ENCODE results near the gene GNAO1.

DNA sequence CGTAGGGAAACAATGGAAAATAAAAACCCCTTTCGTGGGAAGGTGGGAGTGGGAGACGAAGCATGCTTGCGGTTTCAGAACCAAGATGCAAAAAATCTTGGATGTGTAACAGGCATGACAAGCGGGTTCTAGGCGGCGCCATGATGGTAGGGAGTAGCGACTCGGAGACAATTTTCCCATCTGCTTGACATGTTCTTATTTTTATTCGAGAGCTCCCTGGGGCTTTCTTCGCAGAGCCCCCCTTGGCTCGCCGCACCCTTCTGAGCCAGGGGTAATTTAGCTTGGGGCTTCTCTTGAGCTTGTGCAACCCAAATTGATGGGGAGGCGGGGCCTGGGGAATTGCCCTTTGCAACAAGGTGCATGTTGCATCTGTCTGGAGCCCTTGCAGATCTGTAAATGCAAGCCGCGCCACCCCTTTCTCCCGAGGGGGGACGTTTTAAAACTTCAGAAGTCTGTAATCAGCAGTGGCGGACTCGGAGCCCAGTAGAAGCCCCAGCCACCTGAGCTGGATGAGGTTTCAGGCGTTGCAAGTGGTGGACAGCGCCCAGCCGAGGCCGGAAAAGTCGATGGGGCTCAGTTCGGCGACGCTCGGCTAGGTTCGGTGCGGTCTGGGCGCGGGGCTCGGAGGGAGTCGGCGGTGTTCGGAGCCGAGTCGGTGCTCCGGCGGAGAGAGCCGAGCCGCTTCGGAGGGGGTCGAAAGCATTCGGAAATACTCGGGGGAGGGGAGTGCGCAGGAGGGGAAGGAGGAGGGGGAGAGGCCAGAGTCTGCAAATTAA is 2.9 kb downstream of the GNAO1 start:
- TF ChIP-seq, protein P1, sequence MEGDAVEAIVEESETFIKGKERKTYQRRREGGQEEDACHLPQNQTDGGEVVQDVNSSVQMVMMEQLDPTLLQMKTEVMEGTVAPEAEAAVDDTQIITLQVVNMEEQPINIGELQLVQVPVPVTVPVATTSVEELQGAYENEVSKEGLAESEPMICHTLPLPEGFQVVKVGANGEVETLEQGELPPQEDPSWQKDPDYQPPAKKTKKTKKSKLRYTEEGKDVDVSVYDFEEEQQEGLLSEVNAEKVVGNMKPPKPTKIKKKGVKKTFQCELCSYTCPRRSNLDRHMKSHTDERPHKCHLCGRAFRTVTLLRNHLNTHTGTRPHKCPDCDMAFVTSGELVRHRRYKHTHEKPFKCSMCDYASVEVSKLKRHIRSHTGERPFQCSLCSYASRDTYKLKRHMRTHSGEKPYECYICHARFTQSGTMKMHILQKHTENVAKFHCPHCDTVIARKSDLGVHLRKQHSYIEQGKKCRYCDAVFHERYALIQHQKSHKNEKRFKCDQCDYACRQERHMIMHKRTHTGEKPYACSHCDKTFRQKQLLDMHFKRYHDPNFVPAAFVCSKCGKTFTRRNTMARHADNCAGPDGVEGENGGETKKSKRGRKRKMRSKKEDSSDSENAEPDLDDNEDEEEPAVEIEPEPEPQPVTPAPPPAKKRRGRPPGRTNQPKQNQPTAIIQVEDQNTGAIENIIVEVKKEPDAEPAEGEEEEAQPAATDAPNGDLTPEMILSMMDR (IDR thresholded peaks at IDR 0.05): no peak
- TF ChIP-seq POLR2A (IDR thresholded peaks at IDR 0.05): no peak
